Measurements from ENCODE around the gene TMC5.

The TMC5 gene

DNA sequence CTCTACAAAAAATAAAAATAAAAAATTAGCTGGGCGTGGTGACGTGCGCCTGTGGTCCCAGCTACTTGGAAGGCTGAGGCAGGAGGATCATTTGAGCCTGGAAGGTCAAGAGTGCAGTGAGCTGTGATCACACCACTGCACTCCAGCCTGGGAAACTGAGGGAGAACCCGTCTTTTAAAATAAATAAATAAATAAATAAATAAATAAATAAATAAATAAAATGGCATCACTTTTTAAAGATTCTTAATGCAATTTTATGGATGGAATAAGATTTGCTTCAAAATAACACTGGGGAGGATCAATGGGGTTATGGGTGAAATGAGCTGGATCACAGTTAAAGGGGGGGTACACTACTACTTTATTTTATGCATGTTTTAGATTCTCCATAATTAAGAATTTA is 89.3 kb downstream of the TMC5 start:
- no peak for DNase-seq (ENCODE audit: low spot score)

DNA sequence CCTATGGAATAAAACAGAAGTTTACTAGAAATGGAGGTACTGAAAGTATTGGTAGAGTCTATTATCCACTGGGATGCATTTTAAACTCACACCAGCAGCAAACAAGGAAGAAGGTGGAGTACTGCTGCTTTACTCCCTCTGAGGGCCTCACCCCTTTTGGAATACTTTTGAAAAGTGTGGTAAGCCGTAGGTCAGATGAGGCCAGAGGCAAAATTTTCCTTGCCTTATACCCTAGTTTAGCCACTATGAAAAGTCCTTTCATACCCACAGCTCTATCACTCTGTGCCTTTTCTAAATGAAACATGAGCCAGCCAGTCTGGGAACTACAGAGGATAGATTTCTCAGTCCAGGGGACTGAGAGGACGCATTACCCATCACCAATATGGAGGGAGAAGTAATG is 90.2 kb downstream of the TMC5 start:
- no peak for DNase-seq (ENCODE audit: low spot score)

DNA sequence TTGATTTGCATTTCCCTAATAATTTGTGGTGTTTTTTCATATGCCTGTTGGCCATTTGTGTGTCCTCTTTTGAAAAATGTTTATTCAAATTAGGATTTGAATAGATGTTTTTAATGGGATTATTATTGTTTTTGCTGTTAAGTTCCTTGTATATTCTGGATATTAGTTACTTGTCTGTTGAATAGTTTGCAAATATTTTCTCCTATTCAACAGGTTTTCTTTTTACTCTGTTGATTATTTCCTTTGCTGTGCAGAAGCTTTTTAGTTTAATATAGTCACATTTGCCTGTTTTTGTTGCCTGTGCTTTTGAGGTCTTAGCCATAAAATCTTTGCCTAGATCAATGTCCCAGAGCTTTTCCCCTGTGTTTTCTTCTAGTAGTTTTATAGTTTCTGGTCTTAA is 94.6 kb downstream of the TMC5 start:
- DNase-seq (ENCODE audit: low spot score) = no peak

DNA sequence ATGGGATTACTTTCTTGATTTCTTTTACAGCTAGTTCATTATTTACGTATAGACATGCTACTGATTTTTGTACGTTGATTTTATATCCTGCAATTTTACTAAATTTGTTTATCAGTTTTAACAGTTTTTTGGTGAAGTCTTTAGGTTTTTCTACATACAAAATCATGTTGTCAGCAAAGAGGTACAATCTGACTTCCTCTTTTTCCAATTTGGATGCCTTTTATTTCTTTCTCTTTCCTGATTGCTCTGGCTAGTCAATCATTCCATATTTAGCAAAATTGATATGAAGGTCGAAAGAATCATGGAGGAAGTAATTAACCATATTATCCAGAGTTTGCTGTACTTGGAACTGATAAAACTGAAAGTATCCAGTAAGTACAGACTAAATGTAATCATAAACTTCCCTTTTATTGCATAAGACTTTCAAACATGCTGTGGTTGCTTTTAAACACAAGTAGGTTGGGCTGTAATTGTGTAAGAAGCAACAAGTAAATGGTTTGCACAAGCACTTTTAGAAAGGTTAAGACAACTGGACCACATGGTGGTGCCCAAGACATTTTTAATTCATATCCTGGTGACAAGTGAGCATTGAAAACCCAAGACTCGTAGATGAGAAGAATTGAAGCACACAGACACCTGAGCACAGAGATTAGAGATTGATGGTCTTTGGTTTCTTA is 95.8 kb downstream of the TMC5 start:
- DNase-seq (ENCODE audit: low spot score) = no peak

DNA sequence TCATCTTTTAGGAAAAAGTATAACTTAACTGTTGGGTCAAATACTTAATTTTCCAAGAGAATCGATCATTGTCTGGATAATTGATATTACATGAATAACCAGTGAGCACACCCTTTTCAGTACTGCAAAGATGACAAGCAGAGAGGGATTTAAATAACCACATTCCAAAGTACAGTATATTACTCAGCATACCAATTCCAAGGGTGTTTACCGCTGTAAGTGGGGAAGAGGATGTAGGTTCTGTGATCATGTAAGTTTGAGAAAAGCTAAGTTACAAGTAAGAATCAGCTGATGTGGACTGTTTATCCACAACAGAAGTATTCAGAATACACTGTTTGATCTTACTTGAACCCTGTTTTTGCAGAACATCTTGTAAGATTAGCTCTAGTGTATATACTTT is 98.1 kb downstream of the TMC5 start:
- DNase-seq (ENCODE audit: low spot score) = no peak

DNA sequence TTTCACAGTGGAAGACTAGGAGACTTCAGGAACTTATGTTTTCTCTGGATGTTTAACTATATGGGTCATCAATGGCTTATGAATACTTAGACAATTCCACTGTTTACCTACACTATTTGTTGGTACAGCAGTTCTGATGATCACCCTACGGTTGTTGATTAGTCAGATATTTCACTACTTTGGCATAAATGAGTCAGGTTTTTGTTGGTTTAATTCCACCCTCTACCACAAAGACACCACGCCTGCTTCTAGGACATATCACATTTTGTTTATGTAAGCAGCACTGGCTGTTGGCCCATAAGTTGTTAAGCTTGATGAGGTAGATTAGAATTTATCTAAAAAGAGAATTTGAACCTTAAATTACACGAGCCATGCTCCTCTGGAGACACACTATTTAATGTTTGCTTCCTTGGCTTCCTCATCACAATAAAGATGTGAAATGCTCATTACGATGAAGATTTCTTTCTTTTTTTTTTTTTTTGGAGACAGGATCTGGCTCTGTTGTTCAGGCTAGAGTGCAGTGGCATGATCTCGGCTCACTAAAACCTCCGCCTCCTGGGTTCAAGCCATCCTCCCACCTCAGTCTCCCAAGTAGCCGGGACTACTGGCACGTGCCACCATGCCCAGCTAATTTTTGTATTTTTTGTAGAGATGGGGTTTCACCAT is 99.9 kb downstream of the TMC5 start:
- no peak for DNase-seq (ENCODE audit: low spot score)

DNA sequence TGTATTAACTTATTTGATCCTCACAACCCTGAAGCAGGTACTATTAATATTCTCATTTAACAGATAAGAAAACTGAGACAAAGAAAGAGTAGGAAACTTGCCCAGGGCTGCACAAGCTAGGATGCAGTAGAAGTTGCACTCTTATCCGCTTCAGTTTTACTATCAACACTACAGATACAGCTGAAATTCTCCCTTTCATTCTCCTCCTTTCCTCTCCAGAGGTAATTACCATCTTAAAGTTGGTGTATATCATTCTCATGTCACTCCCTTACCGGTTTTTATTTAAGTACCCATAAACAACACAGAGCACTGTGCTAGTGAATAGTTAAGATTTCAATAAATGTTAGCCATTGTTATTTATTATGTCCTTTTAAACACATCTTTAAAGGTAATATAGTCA is 100.7 kb downstream of the TMC5 start:
- DNase-seq (ENCODE audit: low spot score) = no peak

DNA sequence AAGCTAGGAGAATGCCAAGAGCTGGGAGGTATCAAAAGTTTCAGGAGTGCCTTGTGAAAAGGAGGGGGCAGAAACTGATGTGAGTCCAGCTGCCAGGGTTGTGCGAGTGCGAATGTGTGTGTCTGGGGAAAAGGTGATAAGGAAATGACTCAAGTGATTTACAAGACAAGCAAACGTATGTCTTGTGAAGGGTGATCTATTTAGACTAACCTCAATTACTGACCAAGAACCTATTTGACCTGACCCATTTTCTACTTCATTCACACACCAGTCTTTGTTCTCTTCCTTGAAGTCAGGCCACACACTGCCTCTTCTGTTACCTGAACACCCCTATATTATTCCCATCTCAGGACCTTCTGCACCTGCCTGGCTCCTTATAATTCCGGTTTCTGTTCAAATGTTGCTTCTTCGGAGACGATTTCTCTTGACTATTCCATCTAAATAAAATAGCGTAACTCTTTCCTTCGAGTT is 103.2 kb downstream of the TMC5 start:
- DNase-seq (ENCODE audit: low spot score) = no peak

DNA sequence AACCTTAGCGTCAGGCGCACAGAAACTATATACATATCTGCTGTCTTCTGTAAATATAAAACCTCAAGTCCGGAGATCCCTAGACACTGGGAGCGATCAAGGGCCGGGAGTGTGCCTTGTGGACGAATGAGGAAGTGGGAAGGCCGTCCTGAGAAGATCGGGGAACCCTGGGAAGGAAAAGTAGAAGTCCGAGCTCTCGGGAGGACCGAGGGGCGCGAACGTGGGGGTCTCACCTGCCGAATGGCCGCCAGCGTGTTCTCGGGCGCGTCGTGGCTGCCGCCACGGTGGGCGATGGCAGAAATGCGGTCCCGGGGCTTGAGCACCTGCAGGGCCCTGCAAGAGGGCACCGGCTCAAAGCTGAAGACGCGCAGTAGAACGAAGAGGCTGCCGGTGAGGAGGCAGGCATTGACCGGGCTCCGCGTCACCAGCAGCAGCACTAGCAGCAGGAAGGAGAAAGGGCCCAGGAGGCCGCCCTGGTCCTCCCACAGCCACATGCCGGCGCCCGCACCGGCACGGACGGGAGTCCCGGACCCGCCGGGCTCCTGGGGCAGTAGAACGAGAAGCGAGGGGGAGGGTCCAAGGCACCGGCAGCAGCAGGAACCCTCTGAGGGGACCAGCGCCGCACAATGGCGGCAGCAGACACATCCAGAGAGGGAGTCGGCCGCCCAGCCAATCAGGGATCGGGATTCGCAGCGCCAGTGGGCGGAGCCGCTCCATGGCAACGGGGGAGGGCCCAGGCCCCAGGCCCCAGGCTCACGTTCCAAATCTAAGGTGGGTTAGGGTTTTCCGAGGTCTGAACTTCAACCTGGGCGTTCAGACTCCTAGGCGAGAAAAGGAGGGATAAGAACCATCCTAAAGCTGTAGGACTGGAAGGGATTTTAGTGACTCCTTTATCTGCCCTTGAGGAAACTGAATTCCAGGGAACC is 104.1 kb downstream of the TMC5 start, which contains the start of gene GDE1:
Gene GDE1 (minus strand): TSS at position 628 of the 926 bp plus-strand sequence. CDS start 134 bp downstream, at position 494.
- DNase-seq (ENCODE audit: low spot score) = peak; percentile 84

DNA sequence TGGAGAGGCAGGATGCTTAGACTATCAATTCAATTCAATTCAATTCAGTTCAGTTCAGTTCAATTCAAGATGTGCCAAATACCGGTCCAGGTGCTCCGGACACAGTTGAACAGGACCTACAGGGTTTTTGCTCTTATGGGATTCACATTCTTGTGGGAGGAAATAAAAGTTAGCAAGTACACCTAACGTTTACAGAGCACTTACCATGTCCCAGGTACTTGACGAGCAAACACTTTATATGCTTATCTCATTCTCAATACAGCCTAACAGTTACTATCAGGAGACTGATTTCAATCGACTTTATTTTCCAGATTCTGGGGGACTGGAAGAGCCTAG is 104.7 kb downstream of the TMC5 start:
- DNase-seq (ENCODE audit: low spot score) = no peak

DNA sequence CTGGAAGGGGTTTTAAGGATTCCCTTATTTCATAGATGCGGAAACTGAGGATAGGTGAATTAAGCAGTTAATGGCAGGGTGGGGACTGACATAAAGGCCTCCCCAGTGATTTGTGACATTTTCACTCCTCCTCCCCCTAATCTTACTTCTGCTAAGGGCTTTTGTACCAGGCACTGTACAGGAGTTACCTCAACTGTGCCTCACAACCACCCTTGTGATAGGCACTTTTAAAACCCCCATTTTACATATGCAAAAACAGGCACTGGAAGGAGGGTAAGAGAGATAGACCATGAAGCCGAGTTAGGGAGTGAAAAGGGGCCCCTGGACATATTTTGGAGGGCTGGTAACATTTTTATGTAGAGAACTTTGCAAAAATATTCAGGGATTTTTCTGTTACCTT is 105.1 kb downstream of the TMC5 start:
- DNase-seq (ENCODE audit: low spot score) = no peak

DNA sequence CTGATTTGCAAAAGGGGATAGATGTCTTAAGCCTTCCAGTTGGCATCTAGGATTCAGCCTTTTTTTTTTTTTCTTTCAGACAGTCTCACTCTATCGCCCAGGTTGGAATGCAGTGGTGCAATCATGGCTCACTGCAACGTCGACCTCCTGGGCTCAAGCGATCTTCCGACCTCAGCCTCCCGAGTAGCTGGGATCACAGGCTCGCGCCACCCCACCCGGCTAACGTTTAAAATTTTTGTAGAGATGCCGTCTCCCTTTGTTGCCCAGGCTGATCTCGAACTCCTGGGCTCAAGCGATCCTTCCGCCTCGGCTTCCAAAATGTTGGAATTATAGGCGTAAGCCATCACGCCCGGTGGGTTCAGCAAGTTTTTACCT is 105.5 kb downstream of the TMC5 start:
- no peak for DNase-seq (ENCODE audit: low spot score)

DNA sequence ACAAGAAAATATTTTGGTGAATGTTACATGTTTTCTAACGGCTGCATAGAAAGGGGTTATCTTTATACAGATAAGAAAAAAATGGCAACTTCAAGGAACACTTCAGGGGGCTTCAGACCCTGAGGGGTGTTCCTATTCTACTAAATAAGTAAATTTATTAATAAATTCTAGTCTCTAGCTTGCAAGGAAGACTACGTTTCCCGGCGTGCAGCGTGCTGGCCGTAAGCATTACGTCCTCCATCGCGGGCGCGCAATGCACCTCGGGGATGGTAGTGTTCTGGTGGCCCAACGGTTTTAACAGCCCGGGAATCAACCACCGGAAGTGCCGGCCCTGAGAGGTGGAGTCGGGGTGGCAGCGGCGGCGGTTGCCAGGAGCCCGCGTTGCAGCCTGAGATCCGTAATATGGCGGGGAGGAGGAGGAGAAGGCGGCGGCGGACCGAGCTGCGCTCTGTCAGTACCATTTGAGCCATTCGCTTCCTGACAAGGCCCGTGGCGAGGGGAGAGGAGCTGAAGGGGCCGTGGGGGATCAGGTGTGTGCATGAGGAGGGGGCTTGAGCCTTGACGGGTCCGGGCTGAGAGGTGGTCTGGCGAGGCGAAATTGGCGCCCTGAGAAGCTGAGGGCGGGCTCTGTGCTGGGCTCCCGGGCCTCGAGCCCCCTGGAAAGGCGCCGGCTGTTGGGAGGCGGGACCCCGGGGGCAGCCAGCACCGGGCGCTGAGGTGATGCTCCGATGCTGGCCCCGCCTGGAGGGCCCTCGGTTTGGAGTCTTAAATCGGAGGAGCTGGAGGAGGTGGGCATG is 106.1 kb downstream of the TMC5 start, which contains the start of gene CCP110:
Gene CCP110 (plus strand): TSS at position 384 of the 797 bp plus-strand sequence. CDS start 3,940 bp downstream, outside the sequence.
- peak; percentile 82 for DNase-seq (ENCODE audit: low spot score)

DNA sequence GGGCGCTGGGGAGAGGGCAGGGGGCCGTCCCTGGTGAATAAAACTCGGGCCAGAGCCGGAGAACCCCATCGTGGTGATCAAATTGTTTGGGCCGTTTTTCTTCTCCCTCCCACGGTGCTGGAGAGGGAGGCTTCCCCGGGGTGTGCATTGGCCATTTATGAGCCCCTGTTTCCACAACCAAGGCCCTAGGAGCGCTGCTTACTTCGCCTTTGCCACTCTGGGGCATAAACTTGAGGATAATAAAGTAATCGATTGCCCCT is 106.6 kb downstream of the TMC5 start:
- DNase-seq (ENCODE audit: low spot score) = no peak

DNA sequence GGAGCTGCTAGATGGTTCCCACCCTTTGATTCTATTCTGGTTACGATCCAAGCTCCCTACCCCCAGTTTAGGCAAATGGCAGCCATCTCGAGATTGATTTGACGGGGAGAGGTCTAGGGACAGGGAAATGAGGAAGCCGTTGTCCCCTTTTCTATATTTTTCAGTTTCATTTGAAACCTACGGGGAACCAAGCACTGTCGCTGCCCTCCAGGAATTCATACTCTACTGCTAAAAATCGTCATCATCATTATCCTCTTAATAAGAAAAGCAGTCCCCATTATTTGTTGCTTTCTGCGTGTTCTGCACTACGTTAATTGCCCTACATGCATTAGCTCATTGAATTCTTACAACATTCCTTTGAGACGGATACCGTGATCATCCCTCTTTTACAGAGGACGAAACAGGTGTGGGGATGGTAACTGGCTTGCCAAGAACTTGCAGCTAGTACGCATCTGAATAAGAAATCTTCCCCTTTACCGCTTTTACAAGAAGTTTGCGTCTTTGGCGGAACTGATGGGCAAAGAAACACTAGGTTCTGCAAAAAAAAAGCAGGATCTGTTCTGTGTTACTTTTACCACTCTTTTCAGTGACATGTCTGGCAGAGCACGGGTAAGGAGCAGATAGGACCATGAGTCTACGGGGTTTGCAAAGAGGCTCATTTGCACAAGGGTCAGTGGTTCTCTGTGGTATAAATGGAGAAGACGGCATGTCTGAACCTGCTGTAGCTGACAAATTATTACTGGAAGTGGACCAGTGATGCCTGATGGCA is 107.1 kb downstream of the TMC5 start:
- no peak for DNase-seq (ENCODE audit: low spot score)

DNA sequence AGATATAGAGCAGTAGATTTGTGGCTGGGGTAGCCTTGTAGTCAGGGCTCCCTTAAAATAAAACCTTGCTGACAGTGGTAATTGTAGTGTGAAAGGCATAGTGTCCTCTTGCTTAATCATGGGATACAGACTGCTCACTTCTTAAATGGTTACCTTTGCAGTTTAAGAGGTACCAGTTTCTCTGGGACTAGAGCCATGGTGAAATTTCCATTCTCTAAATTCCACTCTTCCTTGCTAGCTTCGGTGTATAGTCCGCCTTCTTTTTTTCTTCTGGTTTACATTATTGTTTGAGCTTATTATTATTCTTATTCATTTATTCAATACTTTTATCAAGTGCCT is 107.7 kb downstream of the TMC5 start:
- DNase-seq (ENCODE audit: low spot score) = no peak

DNA sequence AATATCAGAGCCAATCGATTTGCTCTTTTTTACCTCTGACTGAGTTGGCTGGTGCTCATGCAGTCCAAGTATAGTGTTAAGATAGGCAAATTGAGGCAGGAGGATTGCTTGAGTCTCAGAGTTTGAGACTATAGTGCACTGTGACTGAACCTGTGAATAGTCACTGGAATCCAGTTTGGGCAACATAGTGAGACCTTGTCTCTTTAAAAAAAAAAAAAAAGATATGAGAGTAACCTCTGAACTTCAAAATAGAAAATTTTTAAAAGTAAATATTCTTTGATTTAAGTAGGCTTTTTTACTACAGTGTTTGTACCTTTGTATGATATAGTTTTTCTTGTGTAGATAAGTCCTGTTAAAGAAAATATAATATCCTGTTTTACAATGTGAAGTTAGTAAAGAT is 109.5 kb downstream of the TMC5 start:
- no peak for DNase-seq (ENCODE audit: low spot score)

DNA sequence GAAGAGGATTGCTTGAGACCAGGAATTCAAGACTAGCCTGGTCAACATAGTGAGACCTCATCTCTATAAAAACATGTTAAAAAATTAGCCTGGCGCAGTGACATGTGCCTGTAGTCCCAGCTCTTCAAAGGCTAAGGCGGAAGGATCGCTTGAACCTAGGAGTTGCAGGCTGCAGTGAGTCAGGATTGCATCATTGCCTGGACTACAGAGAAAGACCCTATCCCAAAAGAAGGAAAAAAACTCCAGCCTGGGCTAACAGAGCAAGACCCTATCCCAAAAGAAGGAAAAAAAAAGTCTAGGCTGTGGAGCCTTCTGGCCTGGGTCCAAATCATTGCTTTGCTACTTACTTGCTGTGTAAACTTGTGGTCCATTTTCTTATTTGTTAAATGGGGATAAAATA is 111.0 kb downstream of the TMC5 start:
- no peak for DNase-seq (ENCODE audit: low spot score)

DNA sequence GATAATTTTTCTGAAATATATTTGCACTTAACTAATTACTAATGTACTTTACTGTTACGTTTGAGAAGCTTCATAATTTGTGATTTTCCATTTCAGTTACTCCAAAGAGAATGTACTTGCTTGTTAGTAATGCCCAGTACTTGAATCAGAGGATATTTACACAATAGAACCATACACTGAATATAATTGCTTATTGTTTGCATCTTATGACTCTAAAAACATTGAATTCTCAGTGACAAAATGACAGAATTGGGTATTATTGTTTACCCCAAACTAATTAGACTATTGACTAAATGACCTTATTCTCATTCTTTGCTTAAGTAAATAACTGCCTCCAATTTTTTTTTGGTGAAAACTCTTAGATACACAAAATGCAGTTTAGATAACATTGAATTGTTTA is 114.9 kb downstream of the TMC5 start:
- DNase-seq (ENCODE audit: low spot score) = no peak

DNA sequence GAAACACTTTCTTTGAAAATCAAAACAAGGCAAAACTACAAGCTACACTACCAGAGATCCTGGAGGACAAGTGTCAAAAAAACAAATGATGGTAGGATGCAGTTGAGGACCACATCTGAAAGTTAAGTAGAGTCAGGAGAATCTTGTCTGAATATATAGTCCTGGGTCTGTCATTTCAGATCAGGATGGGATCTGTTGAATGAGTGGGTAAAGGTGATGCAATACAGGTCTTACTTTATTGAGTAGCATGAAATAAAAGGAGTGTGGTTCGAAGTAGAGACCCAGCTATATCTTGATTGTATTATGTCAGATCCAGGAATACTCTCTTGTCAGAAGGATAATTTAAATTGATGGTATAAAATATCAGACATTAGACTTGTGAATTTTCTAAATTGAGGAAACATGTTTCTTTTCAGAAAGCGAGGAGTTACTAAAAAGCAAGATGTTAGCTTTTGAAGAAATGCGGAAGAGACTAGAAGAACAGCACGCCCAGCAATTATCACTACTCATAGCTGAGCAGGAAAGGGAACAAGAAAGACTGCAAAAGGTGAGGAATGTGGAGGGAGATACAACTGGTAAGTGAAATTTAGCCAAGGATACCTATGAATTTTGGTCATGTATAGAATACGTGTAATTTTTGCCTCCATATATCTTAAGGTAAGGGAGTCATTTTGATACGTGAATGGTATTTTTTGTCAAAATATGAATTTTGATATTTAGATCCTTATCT is 122.7 kb downstream of the TMC5 start:
- DNase-seq (ENCODE audit: low spot score) = no peak

Measured in HuH-7.5 (cell line).